PC-3 (cell line): ENCODE measurements around the gene INPP5F.

Source experiments
- EZH2 ChIP-seq: fragments of 300-600 bp; sonication (generic); IDR thresholded peaks from one replicate; pipeline ENCODE4 v1.6.1; 2017; ENCODE audit warnings: antibody characterized with exemption, mild to moderate bottlenecking, low read length; ENCODE audit not compliant: unreplicated experiment
- TF ChIP-seq, protein P1 (sequence below): fragments of 300-600 bp; sonication (generic); conservative IDR thresholded peaks from 2 replicates; pipeline ENCODE4 v1.5.1; 2017; ENCODE audit warnings: antibody characterized with exemption, low read depth, mild to moderate bottlenecking, low read length

DNA sequence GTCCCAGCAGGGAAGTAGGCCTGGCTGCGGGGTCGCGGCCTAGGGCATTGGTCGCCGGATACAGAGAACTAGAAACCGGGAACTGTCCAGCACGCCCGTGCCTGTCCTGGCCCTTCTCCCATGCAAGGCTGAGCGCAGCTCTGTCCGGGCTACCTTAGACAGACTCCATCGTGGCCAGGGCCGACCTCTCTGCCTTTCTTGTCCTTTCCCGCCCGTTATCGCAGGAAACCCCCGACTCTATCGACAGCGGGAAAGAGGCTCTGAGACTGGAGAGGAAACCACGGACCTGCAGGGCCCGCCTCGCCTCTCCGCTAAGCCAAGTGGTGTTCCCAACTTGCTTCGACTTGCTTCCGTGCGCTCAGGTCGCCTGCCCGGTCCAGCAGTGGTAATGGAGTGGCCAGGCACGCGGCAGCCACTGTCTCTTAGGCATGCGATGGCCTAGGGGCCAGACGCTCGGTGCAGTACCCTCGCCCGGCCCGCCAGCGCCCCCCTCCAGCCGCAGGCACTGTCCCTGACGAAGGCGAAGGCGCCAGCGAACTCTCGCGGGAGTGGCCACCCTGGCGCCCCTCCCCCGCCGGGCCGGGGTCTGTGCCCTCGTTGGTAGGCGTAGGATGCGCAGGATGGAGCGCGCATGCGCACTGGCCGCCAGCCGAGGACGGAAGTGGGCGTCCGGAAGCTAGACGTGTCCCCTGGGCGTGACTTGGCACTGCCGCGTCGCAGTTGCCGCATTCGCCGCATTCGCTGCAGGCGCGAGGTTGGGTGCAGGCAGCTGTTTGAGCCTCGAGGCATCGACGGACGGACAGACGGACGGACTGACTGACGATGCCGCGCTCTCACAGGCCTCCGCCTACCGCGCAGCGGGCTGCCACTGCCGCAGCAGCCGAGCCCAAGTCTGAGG is 92.4 kb downstream of the INPP5F start:
- TF ChIP-seq, protein P1, sequence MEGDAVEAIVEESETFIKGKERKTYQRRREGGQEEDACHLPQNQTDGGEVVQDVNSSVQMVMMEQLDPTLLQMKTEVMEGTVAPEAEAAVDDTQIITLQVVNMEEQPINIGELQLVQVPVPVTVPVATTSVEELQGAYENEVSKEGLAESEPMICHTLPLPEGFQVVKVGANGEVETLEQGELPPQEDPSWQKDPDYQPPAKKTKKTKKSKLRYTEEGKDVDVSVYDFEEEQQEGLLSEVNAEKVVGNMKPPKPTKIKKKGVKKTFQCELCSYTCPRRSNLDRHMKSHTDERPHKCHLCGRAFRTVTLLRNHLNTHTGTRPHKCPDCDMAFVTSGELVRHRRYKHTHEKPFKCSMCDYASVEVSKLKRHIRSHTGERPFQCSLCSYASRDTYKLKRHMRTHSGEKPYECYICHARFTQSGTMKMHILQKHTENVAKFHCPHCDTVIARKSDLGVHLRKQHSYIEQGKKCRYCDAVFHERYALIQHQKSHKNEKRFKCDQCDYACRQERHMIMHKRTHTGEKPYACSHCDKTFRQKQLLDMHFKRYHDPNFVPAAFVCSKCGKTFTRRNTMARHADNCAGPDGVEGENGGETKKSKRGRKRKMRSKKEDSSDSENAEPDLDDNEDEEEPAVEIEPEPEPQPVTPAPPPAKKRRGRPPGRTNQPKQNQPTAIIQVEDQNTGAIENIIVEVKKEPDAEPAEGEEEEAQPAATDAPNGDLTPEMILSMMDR, result no peak
- TF ChIP-seq EZH2, result no peak
